Measurements from ENCODE around the gene SLC35F4.

Gene SLC35F4

DNA sequence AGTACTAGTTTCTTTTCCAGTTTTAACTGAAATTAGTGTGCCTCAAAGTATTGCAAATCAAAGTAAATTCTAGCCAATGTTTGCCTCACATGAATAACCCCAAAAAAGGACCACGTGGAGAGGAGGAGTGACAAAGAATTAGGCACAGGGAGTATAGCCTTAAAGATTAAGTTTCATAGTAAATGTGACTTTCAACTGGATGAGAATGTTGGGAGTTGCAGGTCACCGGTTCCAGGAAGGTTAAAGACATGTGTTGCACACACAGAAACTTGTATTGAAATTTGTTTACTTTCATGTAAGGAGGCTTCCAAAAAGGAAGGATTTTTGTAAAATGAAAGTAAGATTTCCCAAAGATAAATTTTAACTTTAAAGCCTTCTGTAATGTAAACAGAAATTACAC is 283.1 kb downstream of the SLC35F4 start:
- in situ Hi-C loops (cut with MboI; ENCODE audit: low pct_unique_long_range_greater_than_20kb, low sequenced_read_pairs, unreplicated experiment) = no loop called here
- TF ChIP-seq, protein P1, sequence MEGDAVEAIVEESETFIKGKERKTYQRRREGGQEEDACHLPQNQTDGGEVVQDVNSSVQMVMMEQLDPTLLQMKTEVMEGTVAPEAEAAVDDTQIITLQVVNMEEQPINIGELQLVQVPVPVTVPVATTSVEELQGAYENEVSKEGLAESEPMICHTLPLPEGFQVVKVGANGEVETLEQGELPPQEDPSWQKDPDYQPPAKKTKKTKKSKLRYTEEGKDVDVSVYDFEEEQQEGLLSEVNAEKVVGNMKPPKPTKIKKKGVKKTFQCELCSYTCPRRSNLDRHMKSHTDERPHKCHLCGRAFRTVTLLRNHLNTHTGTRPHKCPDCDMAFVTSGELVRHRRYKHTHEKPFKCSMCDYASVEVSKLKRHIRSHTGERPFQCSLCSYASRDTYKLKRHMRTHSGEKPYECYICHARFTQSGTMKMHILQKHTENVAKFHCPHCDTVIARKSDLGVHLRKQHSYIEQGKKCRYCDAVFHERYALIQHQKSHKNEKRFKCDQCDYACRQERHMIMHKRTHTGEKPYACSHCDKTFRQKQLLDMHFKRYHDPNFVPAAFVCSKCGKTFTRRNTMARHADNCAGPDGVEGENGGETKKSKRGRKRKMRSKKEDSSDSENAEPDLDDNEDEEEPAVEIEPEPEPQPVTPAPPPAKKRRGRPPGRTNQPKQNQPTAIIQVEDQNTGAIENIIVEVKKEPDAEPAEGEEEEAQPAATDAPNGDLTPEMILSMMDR (IDR thresholded peaks at IDR 0.05; ENCODE audit: extremely low read depth, insufficient read depth, missing control alignments) = no peak

DNA sequence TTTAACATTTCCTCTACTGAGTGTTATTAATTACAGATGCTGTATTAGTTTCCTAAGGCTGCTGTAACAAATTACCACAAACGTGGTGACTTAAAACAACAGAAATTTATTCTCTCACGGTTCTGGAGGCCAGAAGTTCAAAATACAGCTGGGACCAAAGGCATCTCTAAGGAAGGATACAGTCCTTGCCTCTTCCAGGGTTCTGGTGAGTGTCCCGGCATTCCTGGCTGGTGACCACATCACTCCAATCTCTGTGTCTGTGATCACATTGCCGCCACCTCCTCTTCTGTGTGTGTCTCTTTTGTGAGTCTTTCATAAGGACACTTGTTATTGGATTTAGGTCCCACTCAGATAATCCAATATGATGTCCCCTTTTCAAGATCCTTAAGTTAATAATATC is 287.1 kb downstream of the SLC35F4 start:
- DNase-seq (ENCODE audit: low spot score) = no peak
- TF ChIP-seq, protein P1 (IDR thresholded peaks at IDR 0.05; ENCODE audit: extremely low read depth, insufficient read depth, missing control alignments) = no peak
- in situ Hi-C loops (cut with MboI; ENCODE audit: low pct_unique_long_range_greater_than_20kb, low sequenced_read_pairs, unreplicated experiment) = no loop called here

More for the DNA sequence above, 283.1 kb downstream of the SLC35F4 start:
- no peak for DNase-seq (ENCODE audit: low spot score)

DNA sequence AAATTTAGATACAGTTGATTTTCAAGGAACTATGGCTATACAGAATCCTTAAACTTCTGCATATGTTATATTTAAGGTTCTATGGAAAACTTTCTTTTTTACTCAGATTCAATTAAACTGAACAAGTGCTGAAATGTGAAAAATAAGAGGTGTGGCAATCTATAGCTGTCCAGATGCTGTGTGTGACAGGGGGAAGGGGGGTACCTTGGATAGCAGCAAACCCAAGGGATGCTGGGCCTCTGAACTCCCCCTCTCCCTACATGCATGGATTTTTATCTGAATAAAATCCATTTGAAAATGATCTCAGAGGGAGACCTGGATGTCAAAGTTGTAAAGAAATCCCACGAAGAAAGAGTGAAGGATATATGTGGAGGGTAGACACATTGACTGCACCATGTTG is 289.4 kb downstream of the SLC35F4 start:
- no peak for DNase-seq (ENCODE audit: low spot score)
- in situ Hi-C loops (cut with MboI; ENCODE audit: low pct_unique_long_range_greater_than_20kb, low sequenced_read_pairs, unreplicated experiment) = no loop called here
- TF ChIP-seq, protein P1 (IDR thresholded peaks at IDR 0.05; ENCODE audit: extremely low read depth, insufficient read depth, missing control alignments) = no peak

DNA sequence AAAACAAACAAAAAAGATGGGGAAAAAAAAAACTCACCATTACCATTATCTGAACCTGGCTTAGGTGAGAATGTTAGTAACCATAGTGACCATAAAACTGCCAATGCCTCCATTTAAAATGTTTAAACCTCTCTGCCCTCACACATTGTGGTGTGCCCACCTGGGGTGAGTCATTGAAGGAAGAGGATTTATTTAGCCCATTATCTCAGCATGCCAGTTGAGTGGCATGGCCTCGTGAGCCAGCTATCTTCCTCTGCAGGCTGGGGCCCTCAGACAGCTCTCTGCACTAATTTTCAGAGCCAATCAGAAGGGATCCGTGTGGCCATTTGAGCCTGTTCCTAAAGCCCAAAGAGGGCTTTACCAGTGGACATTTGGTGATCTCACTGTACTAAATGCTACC is 290.4 kb downstream of the SLC35F4 start:
- TF ChIP-seq, protein P1 (IDR thresholded peaks at IDR 0.05; ENCODE audit: extremely low read depth, insufficient read depth, missing control alignments) = no peak
- DNase-seq (ENCODE audit: low spot score) = no peak
- in situ Hi-C loops (cut with MboI; ENCODE audit: low pct_unique_long_range_greater_than_20kb, low sequenced_read_pairs, unreplicated experiment) = no loop called here

DNA sequence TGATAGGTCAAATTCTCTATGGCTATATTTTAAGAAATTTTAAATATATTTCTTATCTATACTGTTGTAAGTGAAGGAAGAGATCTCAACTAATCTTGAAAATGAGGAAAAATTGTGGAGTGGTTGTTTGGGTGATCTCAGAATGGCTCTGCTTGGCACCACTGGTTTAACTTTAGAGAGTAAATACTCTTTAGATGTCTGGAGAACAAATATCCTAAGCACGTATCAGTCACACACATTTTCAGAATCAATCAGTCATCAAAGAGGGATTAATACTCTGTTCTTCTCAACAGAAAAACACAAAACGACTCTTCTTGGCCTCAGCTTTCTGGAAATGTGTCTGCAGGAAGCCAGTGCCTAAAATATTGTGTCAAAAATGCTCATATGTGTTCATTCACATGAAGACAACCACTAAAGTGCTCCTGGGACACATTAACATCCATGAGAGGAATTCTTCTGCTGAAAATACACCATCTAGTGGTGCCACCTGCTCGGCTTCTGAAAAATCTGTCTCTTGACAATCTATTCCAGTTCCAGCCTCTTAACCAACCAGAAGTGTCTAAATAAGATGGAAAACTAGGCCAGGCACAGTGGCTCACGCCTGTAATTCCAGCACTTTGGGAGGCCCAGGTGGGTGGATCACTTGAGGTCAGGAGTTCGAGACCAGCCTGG is 291.1 kb downstream of the SLC35F4 start:
- in situ Hi-C loops (cut with MboI; ENCODE audit: low pct_unique_long_range_greater_than_20kb, low sequenced_read_pairs, unreplicated experiment) = no loop called here
- DNase-seq (ENCODE audit: low spot score) = no peak
- TF ChIP-seq, protein P1 (IDR thresholded peaks at IDR 0.05; ENCODE audit: extremely low read depth, insufficient read depth, missing control alignments) = peak; percentile 22

DNA sequence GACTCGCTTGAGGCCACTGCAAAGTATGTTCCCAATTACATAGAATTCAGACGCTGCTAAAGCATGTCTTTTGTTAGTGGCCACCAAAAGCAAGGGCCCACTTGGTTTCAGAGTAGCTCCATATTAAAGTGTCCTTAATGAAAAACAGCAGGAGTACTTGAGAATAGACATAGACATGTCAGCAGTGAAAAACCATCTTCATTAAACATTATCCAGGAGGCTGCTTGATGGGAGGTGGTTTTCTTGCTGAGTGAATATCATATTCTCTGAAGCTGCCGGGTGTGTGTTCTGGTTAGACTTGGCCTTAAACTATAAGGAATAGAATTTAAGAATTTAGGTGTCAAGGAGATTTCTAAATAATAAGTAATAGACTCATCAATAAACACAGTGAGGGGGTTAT is 292.7 kb downstream of the SLC35F4 start:
- TF ChIP-seq, protein P1 (IDR thresholded peaks at IDR 0.05; ENCODE audit: extremely low read depth, insufficient read depth, missing control alignments) = no peak
- DNase-seq (ENCODE audit: low spot score) = no peak
- in situ Hi-C loops (cut with MboI; ENCODE audit: low pct_unique_long_range_greater_than_20kb, low sequenced_read_pairs, unreplicated experiment) = no loop called here
